Ectodermal cell (in vitro differentiated cells): ENCODE measurements around the gene DMBX1.

ENCODE experiments used
- H3K27ac ChIP-seq: 2 replicates; pipeline ENCODE4 v1.7.0; 2013; ENCODE audit warnings: mild to moderate bottlenecking, low read depth, low read length; ENCODE audit not compliant: insufficient read depth, poor library complexity, severe bottlenecking
- H3K27me3 ChIP-seq: 2 replicates; pipeline ENCODE4 v1.7.0; 2013; ENCODE audit warnings: mild to moderate bottlenecking, low read length; ENCODE audit not compliant: insufficient read depth, control insufficient read depth, poor library complexity, severe bottlenecking
- H3K36me3 ChIP-seq: one replicate; pipeline ENCODE4 v1.7.0; 2013; ENCODE audit warnings: low read length; ENCODE audit not compliant: control insufficient read depth, insufficient read depth
- H3K4me1 ChIP-seq: one replicate; pipeline ENCODE4 v1.7.0; 2013; ENCODE audit warnings: low read length; ENCODE audit not compliant: control insufficient read depth, insufficient read depth
- H3K4me3 ChIP-seq: 2 replicates; pipeline ENCODE4 v1.7.0; 2013; ENCODE audit warnings: low read depth, low read length, control low read depth; ENCODE audit not compliant: insufficient read depth
- H3K9me3 ChIP-seq: 2 replicates; pipeline ENCODE4 v1.7.0; 2013; ENCODE audit warnings: mild to moderate bottlenecking, low read length, moderate library complexity; ENCODE audit not compliant: control insufficient read depth
- WGBS, 2 experiments: methylation state at CpG; one replicate each; pipeline ENCODE4 v1.1.7; 2013; ENCODE audit warnings: missing lambda C conversion rate in 2 of 2; 5-methylcytosine and 5-hydroxymethylcytosine counted together

Gene DMBX1

DNA sequence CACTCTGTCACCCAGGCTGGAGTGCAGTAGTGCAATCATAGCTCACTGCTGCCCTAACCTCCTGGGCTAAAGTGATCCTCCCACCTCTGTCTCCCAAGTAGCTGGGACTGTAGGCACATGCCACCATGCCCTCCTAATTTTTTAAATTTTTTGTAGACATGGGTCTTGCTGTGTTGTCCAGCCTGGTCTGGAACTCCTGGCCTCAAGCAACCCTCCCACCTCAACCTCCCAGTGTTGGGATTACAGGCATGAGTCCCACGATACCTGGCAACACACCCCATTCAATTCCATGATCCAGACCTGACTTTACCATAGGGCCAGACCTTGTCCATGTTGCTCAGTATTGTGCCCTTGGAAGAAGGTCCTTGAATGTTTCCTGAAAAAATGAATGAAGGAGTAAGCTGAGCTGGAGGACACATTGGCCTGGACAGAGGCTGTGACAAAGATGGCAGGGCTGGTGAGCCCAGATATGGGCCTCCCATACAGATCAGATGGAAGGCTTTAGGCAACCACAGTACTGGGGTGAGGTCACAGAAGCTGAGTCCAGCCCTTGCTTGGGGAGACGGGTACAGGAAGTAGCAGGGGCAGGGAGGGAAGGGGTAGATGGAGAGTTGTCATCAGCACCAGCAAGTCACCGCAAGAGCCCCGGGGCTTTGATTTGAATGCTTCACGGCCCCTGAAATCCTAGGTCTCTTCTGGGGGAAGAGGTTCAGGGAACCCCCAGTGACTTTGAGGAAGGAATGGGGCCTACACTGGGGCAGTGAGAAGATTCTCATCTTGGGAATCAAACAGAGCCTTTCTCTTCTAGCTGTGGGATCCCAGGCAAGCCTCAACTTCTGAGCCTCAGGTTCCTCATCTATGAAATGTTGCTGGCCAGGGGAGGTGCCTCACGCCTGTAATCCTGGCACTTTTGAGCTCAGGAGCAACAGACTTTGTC lies 40.1 kb upstream of the DMBX1 start:
- H3K4me3 ChIP-seq = no peak overlapping the region
- WGBS, 2 experiments = 85 to 87% methylated on average over 6 of the region's 6 CpGs
- H3K27ac ChIP-seq = no peak overlapping the region
- no peaks in the 10 kb centered on the region for H3K36me3 ChIP-seq
- H3K27me3 ChIP-seq = peaks cover 99% of the 10 kb centered on the region
- peaks cover 21% of the 10 kb centered on the region for H3K4me1 ChIP-seq
- H3K9me3 ChIP-seq = no peaks in the 10 kb centered on the region

DNA sequence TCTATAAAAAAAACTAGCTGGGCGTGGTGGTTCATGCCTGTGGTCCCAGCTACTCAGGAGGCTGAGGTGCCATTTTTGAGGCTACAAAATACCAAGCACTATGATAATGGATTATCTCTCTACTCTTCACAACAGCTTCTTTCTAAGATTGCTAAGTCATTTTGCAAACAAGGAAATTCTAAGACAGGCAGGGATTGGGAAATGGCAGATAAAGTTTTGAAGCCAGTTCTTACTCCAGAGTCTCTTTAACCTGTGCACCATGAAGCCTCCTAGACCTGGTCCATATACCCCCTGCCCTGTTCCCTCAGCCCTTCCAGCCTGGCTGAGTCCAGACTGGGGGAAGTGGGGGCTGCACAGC lies 39.5 kb upstream of the DMBX1 start:
- no peak overlapping the region for H3K27ac ChIP-seq
- H3K9me3 ChIP-seq = no peaks in the 10 kb centered on the region
- peaks cover 21% of the 10 kb centered on the region for H3K4me1 ChIP-seq
- no peaks in the 10 kb centered on the region for H3K36me3 ChIP-seq
- peaks cover 97% of the 10 kb centered on the region for H3K27me3 ChIP-seq
- 89 to 91% methylated on average over 1 of the region's 1 CpG for WGBS, 2 experiments
- H3K4me3 ChIP-seq = no peak overlapping the region

DNA sequence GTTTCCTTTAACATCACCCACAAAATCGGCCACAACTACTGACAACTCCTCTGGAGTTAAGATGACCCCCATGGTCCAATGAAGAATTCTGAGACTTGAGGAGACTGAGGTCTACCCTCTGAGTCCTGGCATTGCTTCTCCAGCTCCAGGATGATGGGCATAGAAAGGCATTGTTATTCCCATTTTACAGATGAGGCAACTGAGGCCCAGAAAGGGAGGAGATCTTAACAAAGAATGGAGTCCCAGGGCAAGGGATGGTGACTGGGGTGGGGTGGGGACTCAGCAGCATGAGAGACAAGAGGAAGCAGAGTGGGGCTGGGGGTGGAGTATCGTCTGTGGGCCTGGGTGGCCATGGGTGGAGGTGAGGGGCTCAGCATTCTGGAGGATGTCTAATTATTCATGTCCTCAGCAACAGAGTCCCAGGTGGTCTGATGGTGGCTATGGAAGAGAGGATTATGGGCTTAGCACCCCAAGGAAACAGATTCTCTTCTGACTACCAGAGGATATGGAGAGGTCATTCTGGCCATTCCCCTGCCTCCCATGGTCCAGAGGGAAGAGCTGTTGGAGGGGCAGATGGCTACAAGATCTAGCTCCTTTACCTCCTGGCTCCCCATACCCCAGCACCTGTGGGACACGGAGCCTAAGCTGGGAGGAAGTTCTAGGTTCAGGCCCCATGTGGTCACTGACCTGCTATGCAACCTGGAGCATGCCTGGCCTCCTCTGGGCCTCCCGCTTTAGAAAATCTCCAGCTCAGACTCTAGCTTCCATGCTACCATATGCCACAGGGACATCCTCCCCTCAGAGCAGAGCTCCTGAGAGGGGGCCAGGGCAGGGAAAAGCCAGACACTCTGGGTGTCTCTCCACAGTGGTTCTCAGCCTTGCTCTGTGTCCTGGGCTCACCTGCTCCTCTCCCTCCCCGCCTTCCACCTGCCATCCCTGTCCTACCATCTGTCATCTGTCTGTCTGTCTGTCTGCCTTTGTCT lies 37.4 kb upstream of the DMBX1 start:
- H3K9me3 ChIP-seq = no peaks in the 10 kb centered on the region
- peaks cover 20% of the 10 kb centered on the region for H3K4me1 ChIP-seq
- 83 to 86% methylated on average over 5 of the region's 5 CpGs for WGBS, 2 experiments
- no peak overlapping the region for H3K4me3 ChIP-seq
- H3K27ac ChIP-seq = no peak overlapping the region
- peaks cover 90% of the 10 kb centered on the region for H3K27me3 ChIP-seq
- H3K36me3 ChIP-seq = no peaks in the 10 kb centered on the region

DNA sequence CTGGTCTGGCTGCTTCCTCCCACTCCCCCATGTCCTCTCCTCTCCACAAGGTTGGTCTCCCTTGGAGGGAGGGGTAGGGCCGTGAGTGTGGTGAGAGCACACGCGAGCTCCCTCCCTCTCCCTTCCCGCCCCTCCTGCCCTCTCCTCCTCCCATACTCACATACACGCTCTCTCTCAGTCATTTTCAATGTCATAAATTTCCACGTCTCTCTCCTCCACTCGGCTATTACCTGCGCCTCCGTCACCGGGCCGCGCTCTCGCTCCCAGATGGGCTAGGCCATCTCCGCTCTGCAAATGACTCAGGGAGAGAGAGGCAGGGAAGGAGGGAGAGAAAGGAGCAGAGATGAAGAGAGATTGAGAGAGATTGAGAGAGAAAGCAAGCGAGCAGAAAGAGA lies 36.7 kb upstream of the DMBX1 start:
- Histone ChIP-seq H3K4me3 (no peak overlapping the region), H3K27me3 (peaks cover 90% of the 10 kb centered on the region), H3K27ac (no peak overlapping the region), H3K9me3 (no peaks in the 10 kb centered on the region), H3K4me1 (peaks cover 15% of the 10 kb centered on the region), H3K36me3 (no peaks in the 10 kb centered on the region)
- 44 to 55% methylated on average over 15 of the region's 15 CpGs for WGBS, 2 experiments

DNA sequence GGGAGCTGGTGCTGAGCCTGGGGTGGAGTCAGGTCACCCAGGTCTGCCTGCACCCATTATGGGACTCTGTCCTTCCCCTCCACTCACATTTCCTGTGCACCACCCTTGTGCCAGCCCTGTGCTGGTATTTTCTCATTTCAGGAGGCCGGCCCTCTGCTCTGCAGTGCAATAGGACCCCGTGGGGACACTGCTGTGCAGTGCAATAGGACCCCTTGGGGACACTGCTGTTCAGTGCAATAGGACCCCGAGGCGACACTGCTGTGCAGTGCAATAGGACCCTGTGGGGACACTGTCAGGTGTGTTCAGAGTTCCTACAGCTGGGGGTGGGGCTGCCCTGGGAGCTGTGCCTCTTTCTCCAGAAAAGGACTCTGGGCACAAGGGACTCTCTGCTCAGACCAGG lies 36.2 kb upstream of the DMBX1 start:
- H3K4me1 ChIP-seq = peaks cover 19% of the 10 kb centered on the region
- H3K9me3 ChIP-seq = no peaks in the 10 kb centered on the region
- no peaks in the 10 kb centered on the region for H3K36me3 ChIP-seq
- H3K4me3 ChIP-seq = no peak overlapping the region
- no peak overlapping the region for H3K27ac ChIP-seq
- 63 to 70% methylated on average over 4 of the region's 4 CpGs for whole genome bisulfite sequencing, 2 experiments
- H3K27me3 ChIP-seq = peaks cover 89% of the 10 kb centered on the region

DNA sequence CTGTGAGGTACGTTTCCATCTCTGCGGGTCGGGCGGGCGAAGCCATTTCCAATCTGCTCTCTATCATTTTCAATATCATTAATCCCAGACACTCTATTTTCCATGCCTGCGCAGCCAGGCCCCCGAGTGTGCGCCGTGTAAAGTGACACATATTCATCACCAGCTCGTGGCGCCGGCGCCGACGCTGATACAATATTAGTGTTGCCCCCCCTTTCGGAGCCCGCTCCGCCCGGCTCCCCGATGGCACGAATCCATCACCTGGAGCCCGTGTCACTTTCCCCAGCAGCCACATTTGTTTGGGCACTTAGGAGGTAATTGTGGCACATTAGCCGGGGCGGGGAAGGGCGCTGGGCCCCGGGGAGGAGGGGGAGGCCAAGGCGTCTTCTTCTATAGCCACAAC lies 33.7 kb upstream of the DMBX1 start:
- peaks cover 31% of the 10 kb centered on the region for H3K4me1 ChIP-seq
- no peaks in the 10 kb centered on the region for H3K36me3 ChIP-seq
- 93 to 94% methylated on average over 27 of the region's 27 CpGs for WGBS, 2 experiments
- no peak overlapping the region for H3K4me3 ChIP-seq
- H3K27me3 ChIP-seq = peaks cover 85% of the 10 kb centered on the region
- no peaks in the 10 kb centered on the region for H3K9me3 ChIP-seq
- H3K27ac ChIP-seq = no peak overlapping the region

DNA sequence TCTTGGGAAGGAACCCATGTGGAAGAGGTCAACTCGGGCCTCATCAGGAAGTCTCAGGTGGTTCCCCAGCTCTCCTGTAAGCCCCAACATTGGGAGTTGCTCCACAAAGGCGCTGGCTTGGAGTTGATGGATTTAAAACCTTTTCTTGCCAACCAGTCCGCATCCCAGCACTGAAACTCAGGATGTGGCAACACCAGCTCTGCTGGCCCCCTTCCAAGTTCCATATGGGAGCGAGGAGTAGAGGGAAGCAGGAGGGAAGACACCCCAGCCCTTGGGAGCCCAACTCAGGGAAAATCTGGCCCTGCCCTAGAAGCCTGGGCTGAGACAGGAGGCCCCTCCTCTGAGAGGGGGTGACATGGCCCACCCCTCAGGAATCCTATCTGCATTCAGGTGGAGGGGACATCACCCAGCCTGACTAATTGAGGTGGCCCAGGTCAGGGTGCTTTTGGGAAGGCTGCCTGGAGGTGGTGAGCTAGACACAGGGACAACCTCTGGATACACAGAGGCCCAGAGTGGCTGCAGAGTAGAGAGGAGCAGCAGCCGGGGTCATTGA lies 33.1 kb upstream of the DMBX1 start:
- H3K36me3 ChIP-seq = no peaks in the 10 kb centered on the region
- no peak overlapping the region for H3K4me3 ChIP-seq
- H3K27me3 ChIP-seq = peaks cover 85% of the 10 kb centered on the region
- no peaks in the 10 kb centered on the region for H3K9me3 ChIP-seq
- WGBS, 2 experiments = 92% methylated on average over 5 of the region's 5 CpGs
- H3K4me1 ChIP-seq = peaks cover 35% of the 10 kb centered on the region
- H3K27ac ChIP-seq = no peak overlapping the region

DNA sequence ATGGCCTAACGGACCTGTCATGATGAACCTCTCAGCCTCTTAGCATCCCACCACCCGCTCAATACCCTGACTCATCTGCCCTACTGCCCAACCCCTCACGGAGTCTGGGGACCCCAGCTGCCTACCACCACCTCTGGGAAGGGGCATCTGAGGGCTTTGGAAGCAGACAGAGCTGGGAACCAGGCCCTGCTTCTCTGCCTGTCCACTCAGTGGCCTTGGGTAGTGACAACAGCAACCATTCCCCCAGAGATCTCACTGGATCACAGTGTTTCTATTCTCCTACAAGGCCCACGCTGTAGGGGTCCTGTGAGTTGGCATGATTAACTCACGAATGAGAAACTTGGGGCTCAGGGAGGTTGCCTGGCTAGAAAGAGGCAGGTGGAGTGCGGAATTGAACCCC lies 32.5 kb upstream of the DMBX1 start:
- H3K4me3 ChIP-seq = no peak overlapping the region
- H3K9me3 ChIP-seq = no peaks in the 10 kb centered on the region
- no peaks in the 10 kb centered on the region for H3K36me3 ChIP-seq
- H3K4me1 ChIP-seq = peaks cover 42% of the 10 kb centered on the region
- peaks cover 85% of the 10 kb centered on the region for H3K27me3 ChIP-seq
- WGBS, 2 experiments = 89 to 90% methylated on average over 6 of the region's 6 CpGs
- no peak overlapping the region for H3K27ac ChIP-seq

DNA sequence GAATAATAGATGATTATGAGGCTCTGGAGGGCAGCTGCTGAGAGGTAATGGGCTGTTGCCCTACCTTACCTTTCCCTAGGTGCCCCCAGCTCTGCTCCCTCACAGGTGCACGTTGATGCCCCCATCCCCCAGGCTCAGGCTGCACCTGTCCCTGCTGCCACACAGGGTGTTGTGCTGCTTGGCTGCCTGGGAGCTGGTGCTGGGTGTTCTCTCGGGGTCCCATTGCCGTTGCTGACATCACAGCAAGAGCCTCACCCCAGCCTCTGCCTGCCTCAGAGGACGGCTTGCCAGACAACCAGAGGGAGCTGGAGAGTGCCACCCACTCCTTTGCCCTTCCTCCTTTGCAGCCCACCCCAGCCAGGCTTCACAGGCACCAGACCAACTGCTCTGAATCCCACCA lies 31.4 kb upstream of the DMBX1 start:
- Histone ChIP-seq H3K27ac (no peak overlapping the region), H3K4me1 (peaks cover 40% of the 10 kb centered on the region), H3K9me3 (no peaks in the 10 kb centered on the region), H3K4me3 (no peak overlapping the region), H3K27me3 (peaks cover 80% of the 10 kb centered on the region), H3K36me3 (no peaks in the 10 kb centered on the region)
- WGBS, 2 experiments = 81 to 83% methylated on average over 4 of the region's 4 CpGs

DNA sequence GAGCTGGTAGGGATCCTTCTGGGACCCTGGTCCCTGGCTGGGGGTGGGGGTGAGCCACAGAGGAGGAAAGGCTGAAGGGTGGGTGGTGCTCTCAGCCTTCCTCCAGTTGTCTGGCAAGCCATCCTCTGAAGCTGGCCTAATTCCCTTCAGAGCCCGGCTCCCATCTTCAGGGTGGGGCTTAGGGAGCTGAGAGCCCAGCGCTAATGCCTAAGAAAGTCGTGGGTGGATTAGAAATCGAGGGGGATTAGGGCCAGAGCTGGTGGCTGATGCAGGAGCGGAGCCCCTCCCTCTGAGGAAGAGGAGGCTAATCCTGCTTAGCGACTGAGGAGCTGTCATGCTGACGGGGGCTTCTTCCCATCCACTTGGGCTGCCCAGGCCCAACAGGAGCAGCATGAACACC lies 30.8 kb upstream of the DMBX1 start:
- H3K4me1 ChIP-seq = peaks cover 40% of the 10 kb centered on the region
- peaks cover 80% of the 10 kb centered on the region for H3K27me3 ChIP-seq
- WGBS, 2 experiments = 44 to 56% methylated on average over 7 of the region's 7 CpGs
- H3K27ac ChIP-seq = no peak overlapping the region
- H3K4me3 ChIP-seq = no peak overlapping the region
- no peaks in the 10 kb centered on the region for H3K9me3 ChIP-seq
- H3K36me3 ChIP-seq = no peaks in the 10 kb centered on the region
